ENCODE data around the gene NAT16. TPM values are rescaled to one million over a fixed set of nuclear protein-coding genes. Genes with fewer than 3 reads are reported as not detected.

Gene NAT16
- total and polyA plus RNA-seq, 2 of the 13 experiments (the other 11 are each of a cell fraction or from before 2014, with no cell fraction given), result 0.04 TPM; not detected in 1

- TF ChIP-seq REXO4 (CRISPR knock-in tag; IDR thresholded peaks at IDR 0.05; ENCODE audit: borderline replicate concordance) (peak; percentile 19; the same call in 1 of the 2 replicates), ZNF704 (CRISPR knock-in tag; IDR thresholded peaks at IDR 0.05; ENCODE audit: borderline replicate concordance) (no peak; the same call in 1 of the 2 replicates), ZNF431 (CRISPR knock-in tag; IDR thresholded peaks at IDR 0.05; ENCODE audit: borderline replicate concordance, low read depth) (no peak; the same call in 1 of the 2 replicates), ZNF281 (CRISPR knock-in tag; IDR thresholded peaks at IDR 0.05; ENCODE audit: borderline replicate concordance) (peak; percentile 52; the same call in 1 of the 2 replicates), DR1 (CRISPR knock-in tag; IDR thresholded peaks at IDR 0.05) (peak; percentile 83), GLI4 (CRISPR knock-in tag; IDR thresholded peaks at IDR 0.05; ENCODE audit: borderline replicate concordance) (peak; percentile 3; the same call in 1 of the 2 replicates), FOXJ3 (CRISPR knock-in tag; IDR thresholded peaks at IDR 0.05; ENCODE audit: borderline replicate concordance) (peak; percentile 75), MAF1 (CRISPR knock-in tag; IDR thresholded peaks at IDR 0.05; ENCODE audit: borderline replicate concordance) (no peak), ZNF451 (CRISPR knock-in tag; IDR thresholded peaks at IDR 0.05) (peak; percentile 85), MAZ (IDR thresholded peaks at IDR 0.05; ENCODE audit: borderline replicate concordance, low read depth, low read length) (peak; percentile 65; the same call in 1 of the 2 replicates), MAZ (CRISPR knock-in tag; IDR thresholded peaks at IDR 0.05; ENCODE audit: low read depth) (peak; percentile 50; the same call in 1 of the 2 replicates), NFIB (CRISPR knock-in tag; IDR thresholded peaks at IDR 0.05; ENCODE audit: borderline replicate concordance) (no peak), GPN1 (CRISPR knock-in tag; IDR thresholded peaks at IDR 0.05; ENCODE audit: borderline replicate concordance) (no peak), REL (CRISPR knock-in tag; conservative IDR thresholded peaks at IDR 0.05) (peak; percentile 47; the same call in 1 of the 2 replicates), CHCHD3 (CRISPR knock-in tag; IDR thresholded peaks at IDR 0.05) (no peak), KAT2B (IDR thresholded peaks at IDR 0.05; ENCODE audit: borderline replicate concordance, low read depth, low read length) (no peak), ZNF530 (CRISPR knock-in tag; IDR thresholded peaks at IDR 0.05; ENCODE audit: low read depth) (no peak), YEATS4 (CRISPR knock-in tag; IDR thresholded peaks at IDR 0.05; ENCODE audit: borderline replicate concordance) (peak; percentile 71), ZNF235 (CRISPR knock-in tag; IDR thresholded peaks at IDR 0.05; ENCODE audit: borderline replicate concordance) (peak; percentile 82; the same call in 1 of the 2 replicates), TEAD2 (CRISPR knock-in tag; IDR thresholded peaks at IDR 0.05) (no peak), BORCS8-MEF2B (CRISPR knock-in tag; IDR thresholded peaks at IDR 0.05) (peak; percentile 84), U2AF2 (IDR thresholded peaks at IDR 0.05; ENCODE audit: low read depth, low read length) (no peak), SAFB2 (CRISPR knock-in tag; IDR thresholded peaks at IDR 0.05; ENCODE audit: borderline replicate concordance, low read depth) (peak; percentile 77), E2F5 (CRISPR knock-in tag; conservative IDR thresholded peaks at IDR 0.05) (no peak), ELF1 (CRISPR knock-in tag; IDR thresholded peaks at IDR 0.05) (peak; percentile 43; the same call in 1 of the 2 replicates)
Observed at GRCh38 chr7:101126651-101127459, 53.2 kb downstream of the NAT16 start, which contains the start of gene SERPINE1 (continued).
